Measurements from ENCODE around the gene SPOCD1.
"Not testable (repeated sequence)": the region's sequence is repeated elsewhere in the genome, so short reads cannot be mapped to it uniquely, and the experiment has no call there.

Gene SPOCD1

DNA sequence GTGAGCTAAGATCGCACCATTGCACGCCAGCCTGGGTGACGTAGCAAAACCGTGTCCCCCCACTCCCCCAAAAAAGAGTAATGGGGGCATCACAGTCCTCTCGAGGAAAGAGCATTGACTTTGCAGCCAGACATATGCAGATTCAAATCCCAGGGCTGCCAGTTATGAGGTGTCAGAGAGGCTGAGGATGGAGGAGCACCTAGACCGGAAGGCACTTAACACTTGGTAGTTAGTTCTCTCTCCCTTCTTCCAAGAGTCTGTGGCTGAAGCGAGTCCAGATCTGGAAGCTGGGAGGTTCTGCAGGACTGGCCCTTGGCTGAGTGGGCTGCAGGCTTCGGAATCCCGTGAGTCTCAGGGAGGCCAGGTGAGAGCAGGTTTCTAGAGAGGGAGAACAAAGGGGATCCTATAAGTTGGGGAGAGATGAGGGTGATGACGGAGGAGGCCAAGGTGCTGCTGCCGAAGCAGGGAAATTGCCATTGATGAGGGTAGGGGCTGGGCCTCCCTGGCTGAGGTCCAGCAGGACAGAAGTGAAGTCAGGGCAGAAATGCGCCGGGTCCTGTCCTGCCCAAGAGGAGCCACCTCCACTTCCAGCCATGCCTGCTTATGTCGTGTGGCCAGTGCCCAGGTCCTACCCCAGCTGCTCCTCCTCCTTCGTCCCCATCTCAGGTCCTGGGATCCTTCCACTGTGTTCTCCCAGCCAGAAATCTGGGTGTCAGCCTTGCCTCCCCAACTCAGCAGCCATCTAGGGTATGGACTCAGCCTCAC is 13.3 kb upstream of the SPOCD1 start:
- no peak for DNase-seq (ENCODE audit: low read depth)

DNA sequence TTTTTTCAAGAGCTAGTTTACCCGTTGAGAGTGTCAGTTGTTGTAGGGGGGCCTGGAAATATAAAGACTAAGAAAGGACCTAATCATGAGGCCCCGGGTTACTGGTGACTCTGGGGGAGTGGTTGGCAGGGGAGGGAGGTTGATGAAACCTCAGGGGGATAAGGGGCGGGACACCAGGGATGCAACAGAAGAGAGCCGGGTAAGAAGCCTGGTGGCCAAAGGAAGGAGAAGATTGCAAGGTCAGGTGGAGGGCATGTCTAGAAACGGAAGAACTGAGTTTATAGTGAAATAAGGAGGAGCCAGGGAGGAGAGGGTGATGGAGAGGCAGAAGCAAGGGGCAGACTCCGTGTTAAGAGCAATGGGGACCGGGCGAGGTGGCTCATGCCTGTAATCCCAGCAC is 12.5 kb upstream of the SPOCD1 start:
- DNase-seq (ENCODE audit: low read depth) = no peak

DNA sequence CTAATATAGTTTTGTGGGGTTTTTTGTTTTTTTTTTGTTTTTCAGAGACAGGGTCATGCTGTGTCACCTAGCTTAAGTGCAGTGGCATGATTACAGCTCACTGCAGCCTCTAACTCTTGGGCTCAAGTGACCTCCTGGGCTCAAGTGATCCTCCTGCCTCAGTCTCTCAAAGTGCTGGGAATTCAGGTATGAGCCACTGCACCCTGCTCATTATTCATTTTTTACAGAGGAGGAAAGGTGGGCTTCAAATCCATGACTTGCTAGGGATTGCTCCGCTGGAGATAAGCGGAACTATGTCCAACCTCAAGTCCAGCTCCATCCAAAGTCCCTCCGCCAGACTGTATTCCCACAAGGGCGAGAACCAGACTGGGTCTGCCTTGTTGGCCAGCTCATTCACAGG is 8.0 kb upstream of the SPOCD1 start:
- no peak for DNase-seq (ENCODE audit: low read depth)

DNA sequence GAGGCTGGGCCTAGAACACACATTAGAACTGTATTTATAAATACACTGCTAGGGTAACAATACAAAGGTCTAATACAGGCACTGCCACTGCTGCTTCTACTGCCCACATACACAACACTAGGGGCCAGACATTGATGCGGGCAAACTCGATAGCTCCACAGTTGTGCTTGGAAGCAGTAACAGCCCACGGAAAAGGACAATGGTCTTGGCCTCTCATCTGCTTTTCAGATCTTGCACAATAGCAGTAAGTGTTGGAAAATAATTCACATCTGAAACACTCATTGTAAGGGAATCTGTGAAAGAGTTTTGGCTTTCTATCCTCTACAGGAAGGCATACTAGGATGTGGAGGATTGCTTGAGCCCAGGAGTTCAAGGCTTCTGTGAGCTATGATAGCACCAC is 6.9 kb upstream of the SPOCD1 start:
- DNase-seq (ENCODE audit: low read depth) = no peak

DNA sequence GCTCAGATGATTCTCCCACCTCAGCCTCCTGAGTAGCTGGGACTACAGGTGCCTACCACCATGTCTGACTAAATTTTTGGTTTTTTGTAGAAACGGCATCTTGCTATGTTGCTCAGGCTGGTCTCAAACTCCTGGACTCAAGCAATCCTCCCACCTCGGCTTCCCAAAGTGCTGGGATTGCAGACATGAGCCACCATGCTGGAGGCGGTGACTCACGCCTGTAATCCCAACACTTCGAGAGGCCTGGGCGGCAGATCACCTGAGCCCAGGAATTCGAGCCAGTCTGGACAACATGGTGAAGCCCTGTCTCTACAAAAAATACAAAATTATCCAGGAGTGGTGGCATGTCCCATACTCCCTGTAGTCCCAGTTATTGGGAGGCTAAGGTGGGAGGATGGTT is 4.4 kb upstream of the SPOCD1 start:
- DNase-seq (ENCODE audit: low read depth) = not testable (repeated sequence)

DNA sequence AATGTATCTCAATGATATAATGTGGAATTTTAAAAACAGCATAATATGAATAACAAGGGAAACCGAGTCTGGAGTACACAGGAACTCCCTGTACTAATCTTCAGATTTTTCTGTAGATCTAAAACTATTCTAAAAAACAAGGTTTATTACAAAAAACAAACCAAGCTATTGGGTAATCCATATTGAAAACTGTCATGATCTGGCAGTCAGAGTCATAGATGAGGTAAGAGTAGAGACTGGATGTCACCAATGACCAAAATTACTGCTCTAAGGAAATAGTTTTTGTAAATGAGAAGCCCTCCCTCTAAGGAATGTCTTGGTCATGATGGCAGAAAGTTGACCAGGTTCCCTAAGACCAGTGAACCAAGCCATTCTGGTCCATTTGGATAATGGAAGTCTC is 2.4 kb upstream of the SPOCD1 start:
- DNase-seq (ENCODE audit: low read depth) = no peak

DNA sequence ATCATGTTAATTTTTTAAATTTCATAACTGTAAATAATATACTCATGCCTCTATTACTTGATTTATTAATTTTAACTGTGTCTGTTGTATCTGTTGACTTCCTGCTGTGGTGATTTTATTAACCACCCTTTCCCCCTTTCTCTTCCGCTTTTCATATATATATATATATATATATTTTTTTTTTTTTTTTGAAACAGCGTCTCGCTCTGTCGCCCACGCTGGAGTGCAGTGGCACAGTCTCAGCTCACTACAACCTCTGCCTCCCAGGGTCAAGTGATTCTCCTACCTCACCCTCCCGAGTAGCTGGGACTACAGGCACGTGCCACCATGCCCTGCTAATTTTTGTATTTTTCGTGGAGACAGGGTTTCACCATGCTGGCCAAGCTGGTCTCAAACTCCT is 1.1 kb upstream of the SPOCD1 start:
- DNase-seq (ENCODE audit: low read depth) = not testable (repeated sequence)

DNA sequence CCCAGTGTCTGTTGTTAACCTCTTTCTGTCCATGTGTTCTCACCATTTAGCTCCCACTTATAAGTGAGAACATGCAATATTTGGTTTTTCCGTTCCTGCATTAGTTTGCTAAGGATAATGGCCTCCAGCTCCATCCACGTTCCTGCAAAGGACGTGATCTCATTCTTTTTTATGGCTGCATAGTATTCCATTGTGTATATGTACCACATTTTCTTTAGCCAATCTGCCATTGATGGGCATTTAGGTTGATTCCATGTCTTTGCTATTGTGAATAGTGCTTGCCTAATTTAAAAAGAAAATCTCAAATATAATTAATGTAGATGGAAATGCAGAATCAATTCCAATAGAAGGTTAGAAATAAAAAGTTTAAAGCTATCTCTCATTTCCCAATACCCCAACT is 679 bp upstream of the SPOCD1 start:
- not testable (repeated sequence) for DNase-seq (ENCODE audit: low read depth)

DNA sequence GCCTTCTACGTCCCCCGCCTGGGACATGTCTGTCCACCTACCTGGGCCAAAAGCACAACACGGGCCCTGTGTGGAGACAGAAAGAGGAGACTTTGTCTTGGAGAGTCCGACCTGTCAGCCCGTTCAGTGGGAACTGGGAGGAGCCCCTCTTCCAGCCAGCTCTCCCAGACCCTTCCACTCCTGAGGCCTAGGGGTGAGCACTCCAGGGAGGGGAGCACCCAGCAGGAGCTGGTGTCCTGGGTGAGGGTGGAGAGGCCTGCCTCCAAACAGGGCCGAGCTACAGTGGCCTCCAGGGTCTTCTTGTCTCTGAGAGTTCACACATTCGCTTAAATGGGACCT is 546 bp downstream of the SPOCD1 start:
- DNase-seq (ENCODE audit: low read depth) = no peak

DNA sequence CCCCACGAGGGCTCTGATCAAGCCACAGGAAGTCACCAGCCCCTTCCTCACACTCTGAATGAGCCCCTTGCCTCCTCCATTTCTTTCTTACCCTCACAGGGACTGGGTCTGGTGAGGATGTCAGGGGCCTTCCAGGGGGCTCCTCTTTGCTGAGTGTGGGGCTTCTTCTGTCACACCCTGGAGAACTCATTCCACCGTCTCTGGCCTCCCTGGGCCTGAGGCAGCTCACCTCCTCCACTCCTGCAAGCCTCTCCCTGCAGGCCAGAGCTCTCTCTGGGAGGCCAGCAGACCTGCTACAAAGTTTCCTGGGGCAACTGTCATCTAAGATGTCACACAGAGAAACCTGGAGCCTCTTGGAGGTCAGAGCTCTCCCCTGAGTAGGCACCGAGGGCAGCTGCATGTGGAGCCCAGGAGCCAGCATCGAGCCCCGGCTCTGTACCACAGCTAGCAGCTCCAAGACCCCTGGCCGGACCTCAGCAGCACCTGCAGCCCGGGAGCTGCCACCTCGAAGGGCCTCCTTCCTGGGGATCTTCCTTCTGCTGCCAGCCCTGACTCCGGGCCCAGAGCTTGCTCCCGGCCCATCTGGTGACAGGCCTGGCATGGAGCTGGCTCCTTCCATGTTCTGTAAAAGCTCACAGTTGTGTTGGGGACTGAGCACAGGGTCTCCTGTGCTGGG is 1.1 kb downstream of the SPOCD1 start:
- DNase-seq (ENCODE audit: low read depth) = no peak

DNA sequence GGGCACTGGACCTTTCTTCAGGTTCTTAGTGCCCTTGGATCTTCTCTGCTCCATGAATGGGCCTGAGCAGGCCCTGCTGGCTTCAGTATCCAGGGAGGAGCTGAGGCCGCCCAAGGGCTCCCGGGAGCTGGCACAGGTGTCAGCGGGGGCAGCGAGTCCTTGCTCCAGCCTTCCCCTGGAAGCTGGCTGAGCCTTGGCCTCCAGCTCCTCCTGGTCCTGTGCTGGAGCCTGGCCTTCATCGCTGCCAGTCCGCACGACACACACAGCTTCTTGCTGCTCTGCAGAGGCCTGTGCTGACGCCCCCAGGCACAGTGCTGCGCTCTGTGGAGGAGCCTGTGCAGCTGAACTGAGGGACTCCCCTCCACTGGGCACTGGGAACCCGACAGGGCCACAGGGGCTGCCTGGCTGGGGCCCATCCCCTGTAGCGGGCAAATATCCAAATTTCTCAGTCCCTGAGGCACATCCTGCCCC is 1.7 kb downstream of the SPOCD1 start:
- DNase-seq (ENCODE audit: low read depth) = no peak

DNA sequence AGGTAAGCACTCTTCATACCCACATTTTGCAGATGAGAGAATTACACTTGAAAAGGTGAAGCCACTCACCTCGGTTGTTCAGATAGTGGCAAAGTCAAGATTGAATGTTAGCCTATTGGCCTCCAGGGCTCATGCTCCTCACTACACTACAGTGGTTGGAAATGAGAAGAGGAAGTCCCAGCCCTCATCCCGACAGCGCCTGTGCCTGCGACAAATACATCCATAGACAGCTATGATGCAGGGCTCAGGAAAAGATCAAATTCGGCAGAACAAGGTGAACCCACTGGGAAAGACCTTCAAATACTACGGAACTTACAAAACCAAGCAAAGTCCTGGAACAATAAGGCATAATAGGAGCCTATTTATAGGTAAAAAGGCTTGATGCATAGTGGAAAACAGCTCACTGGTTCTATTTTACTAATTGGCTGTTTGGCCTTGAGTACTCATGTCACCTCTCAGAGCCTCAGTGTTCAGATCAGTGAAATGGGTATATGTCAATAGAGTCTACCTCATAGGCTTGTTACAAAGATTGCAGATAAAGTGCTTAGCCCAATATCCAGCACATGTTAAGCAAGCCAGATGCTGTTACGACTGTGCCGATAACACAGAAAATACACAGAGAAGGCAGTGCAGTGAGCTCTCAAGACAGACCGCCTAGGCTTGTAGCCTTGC is 3.5 kb downstream of the SPOCD1 start:
- no peak for DNase-seq (ENCODE audit: low read depth)

DNA sequence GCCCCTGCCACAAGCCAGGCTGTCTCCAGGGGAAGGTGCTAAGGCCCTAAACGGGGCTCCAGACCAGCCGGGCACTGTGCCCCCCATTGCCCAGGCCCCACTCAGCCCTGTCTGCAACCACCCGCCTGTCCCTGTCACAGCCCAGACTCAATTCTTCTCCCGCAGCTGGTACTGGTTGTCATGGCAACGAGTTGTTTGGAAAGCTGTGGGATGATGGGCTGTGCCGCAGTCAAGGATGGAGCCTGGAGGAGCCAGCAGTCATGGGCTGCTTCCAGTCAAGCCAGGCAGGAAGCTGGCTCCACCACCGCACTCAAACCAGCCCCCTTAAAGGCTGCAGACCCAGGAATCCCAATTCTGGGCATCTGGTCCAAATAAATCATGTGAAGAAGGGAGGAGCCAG is 4.2 kb downstream of the SPOCD1 start:
- no peak for DNase-seq (ENCODE audit: low read depth)

DNA sequence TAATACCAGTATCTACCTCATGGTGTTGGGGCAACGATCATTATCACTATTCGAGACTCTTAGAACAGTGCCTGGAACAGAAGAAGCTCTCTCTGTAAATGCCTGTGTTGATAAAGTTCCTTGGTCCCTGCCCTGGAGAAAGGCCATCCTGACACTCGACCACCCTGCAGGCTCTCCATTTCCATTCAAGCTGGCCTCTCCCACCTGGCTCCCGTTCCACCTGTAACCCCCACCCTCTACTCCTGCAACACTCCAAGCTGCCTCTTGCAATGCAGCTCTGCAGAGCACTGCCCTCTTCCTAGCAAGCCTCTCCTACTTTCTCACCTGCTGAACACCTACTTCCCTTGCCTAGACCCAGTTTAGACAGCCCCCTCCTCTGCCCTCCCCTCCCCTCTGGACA is 6.1 kb downstream of the SPOCD1 start:
- DNase-seq (ENCODE audit: low read depth) = no peak

DNA sequence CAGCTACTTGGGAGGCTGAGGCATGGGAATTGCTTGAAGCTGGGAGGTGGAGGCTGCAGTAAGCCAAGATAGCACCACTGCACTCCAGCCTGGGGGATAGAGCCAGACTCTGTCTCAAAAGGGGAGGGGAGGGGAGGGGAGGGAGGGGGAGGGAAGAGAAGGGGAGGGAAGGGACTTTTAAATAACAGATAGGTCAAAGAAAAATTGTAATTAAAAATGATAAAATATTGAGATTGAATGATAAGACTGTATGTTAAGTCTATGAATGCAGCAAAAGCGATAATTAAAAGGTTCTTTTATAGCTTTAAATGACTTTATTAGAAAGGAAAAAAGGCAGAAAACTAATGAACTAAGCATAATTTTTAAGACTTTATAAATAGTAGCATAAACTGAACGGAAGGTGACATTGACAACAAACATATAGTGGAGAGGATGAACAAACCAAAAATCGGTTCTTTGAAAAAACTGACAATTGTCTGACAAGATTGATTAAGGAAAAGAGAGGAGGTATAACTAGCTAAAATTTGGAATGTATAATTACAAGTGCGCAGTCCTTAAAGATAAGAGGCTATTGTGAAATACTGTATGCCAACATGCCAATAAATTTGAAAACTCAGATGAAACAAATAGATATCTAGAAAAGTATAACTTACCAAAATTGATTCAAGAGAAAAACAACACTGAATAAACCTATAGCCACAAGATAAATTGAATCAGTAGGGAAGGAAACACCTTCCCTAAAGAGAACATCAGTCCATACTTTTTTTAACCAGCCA is 8.4 kb downstream of the SPOCD1 start:
- DNase-seq (ENCODE audit: low read depth) = no peak

DNA sequence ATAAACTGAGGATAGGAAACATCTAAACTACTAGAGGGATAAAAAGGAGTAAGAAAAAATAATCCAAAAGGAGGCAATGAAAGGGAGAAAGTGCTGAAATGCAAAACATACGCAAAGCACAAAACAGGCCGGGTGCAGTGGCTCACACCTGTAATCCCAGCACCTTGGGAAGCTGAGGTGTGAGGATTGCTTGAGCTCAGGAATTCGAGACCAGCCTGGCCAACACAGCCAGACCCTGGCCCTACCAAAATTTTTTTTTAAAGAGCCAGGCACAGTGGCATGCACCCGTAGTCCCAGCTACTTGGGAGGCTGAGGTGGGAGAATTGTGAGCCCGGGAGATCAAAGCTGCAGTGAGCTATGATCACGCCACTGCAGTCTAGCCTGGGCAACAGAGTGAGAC is 10.5 kb downstream of the SPOCD1 start:
- no peak for DNase-seq (ENCODE audit: low read depth)

DNA sequence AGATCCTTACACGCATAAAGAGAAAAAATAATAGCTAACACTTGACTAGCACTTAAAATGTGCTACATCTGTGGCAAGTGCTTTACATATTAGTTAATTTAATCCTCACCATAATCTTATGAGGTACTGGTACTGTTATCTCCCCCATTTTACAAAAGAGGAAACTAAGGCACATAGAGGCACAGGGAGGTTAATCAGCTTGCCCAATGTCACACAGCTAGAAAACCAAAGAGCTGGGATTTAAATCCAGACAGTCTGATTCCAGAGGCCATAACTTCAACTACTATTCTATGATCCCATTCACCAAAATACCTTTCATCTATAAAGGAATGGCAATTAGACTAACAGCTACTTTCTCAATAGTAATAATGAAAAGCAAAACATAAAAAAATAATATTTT is 11.7 kb downstream of the SPOCD1 start:
- DNase-seq (ENCODE audit: low read depth) = no peak

DNA sequence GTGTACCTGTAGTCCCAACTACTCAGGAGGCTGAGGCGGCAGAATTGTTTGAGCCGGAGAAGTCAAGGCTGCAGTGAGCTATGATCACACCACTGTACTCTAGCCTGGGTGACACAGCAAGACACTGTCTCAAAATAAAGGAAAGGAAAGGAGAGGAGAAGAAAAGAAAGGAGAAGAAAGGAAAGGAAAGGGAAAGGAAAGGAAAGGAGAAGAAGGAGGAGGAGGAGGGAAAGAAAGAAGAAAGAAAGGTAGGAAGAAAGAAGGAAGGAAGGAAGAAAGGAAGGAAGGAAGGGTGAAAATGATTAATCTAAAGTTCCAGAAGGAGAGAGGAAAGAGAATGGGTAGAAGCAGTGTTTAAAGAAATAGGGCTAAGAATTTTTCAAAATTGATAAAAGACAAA is 12.2 kb downstream of the SPOCD1 start:
- DNase-seq (ENCODE audit: low read depth) = no peak

DNA sequence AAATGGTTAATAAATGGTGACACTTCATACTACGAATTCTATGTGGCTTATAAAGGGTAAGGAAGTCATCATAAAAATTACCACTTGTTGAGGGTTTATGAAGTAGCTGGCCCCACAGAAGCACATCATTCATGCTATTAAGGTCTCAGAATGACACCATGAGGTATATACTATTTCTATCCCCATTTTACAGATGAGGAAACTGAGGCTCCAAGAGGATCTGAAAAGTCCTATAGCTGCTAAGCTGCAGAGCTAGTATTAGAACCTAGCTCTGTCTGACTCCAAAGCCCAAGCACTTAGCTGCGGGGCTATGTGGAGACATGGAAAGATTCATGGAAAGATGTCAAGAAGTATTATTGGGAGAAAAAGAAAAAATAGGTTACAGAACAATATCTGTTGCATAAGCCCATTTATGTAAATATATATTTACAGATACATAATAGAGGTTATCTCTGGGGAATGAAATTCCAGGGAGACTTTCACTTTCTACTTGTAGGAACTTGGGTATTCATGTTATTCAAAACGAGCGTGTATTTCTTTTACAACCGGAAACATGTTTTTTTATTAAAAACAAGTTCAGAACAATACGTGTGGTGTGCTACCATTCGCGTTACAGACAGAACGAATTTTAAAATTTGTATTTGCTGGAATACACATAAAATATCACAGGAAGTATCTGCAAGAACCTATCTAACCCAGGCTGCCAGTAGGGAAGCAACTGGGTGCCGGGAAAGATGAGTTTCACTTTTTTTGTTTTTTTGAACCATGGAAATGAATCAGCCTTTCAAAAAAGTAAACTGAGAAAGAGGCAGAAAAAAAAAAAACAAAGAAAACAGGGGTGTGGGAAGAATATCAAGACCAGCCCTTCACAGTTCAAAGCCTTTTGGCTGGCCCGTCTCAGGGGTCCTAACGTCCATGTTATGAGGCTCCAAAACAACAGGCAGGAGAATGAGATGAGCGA is 13.4 kb downstream of the SPOCD1 start:
- DNase-seq (ENCODE audit: low read depth) = no peak

DNA sequence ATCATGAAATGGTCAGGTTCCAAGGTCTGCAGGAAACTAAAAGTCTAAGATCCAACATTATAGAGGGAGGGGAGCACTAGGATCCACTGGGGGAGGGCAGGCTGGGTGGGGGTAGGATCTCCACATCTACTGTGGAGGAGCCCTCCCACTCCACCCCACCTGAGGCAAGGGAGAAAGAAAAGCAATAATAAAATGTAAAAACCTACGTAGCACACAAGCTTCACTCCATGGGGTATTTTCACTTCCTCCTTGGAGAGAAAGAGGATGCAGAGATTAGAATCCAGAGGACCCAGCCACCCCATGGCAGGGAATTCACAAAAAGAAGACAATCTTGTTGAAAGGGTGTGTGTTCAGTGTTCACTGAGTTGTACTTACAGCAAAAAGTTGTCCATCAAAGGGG is 14.4 kb downstream of the SPOCD1 start:
- no peak for DNase-seq (ENCODE audit: low read depth)

DNA sequence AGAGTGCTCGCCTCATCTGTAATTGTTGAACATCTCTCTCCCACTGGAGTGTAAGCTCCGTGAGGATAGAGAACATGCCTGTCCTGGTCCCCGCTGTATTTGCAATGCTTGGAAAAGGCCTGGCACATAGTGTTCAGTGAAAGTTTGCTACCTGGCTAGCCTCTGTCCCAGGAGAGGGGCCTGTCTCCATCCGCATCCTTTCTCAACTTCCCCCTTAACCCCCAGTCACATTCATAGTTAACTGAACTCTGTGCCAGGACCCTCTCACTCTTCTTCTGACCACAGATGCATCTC is 15.2 kb downstream of the SPOCD1 start:
- DNase-seq (ENCODE audit: low read depth) = no peak

All from HS-5 (cell line).